A549 (cell line): ENCODE data around the gene TBXA2R.

Experiments
- BCL3 ChIP-seq: fragments of >200 bp; sonication (Bioruptor Twin); formaldehyde crosslinking; IDR thresholded peaks from 3 replicates; pipeline ENCODE4 v1.6.1; 2016
- CTCF ChIP-seq: fragments of >200 bp; sonication (Bioruptor Twin); formaldehyde crosslinking; IDR thresholded peaks from 3 replicates; pipeline ENCODE4 v1.5.1; 2016
- ESRRA ChIP-seq: fragments of 150-350 bp; IDR thresholded peaks from 2 replicates; pipeline ENCODE4 v1.6.1; 2014; ENCODE audit warnings: mild to moderate bottlenecking, low read length, borderline replicate concordance
- JUNB ChIP-seq: fragments of >200 bp; sonication (Bioruptor Twin); formaldehyde crosslinking; IDR thresholded peaks from 2 replicates; pipeline ENCODE4 v1.6.1; 2016
- POLR2A ChIP-seq: IDR thresholded peaks from 2 replicates; pipeline ENCODE4 v1.6.1; 2012; ENCODE audit warnings: mild to moderate bottlenecking, low read length
- SMC3 ChIP-seq: fragments of >200 bp; sonication (Bioruptor Twin); formaldehyde crosslinking; IDR thresholded peaks from 3 replicates; pipeline ENCODE4 v1.6.1; 2018; ENCODE audit warnings: inconsistent platforms
- SREBF2 ChIP-seq: fragments of 450-650 bp; IDR thresholded peaks from 2 replicates; pipeline ENCODE4 v1.6.1; 2014; ENCODE audit warnings: mild to moderate bottlenecking, moderate library complexity
- ZNF302 ChIP-seq: fragments of 250-450 bp; sonication (Bioruptor Pico); IDR thresholded peaks from 2 replicates; pipeline ENCODE4 v1.9.0; 2021; ENCODE audit warnings: inconsistent platforms, mild to moderate bottlenecking, moderate library complexity
- TF ChIP-seq, protein P1 (sequence below): fragments of 450-650 bp; IDR thresholded peaks from 2 replicates; pipeline ENCODE4 v1.6.1; 2014; ENCODE audit warnings: antibody characterized with exemption

GRCh38 chr19:3632098-3632497, 25.4 kb upstream of the TBXA2R start:
- TF ChIP-seq POLR2A (no peak), SMC3 (no peak), ESRRA (no peak), CTCF (no peak), BCL3 (no peak), ZNF302 (no peak), JUNB (no peak), SREBF2 (no peak)
- TF ChIP-seq, protein P1, sequence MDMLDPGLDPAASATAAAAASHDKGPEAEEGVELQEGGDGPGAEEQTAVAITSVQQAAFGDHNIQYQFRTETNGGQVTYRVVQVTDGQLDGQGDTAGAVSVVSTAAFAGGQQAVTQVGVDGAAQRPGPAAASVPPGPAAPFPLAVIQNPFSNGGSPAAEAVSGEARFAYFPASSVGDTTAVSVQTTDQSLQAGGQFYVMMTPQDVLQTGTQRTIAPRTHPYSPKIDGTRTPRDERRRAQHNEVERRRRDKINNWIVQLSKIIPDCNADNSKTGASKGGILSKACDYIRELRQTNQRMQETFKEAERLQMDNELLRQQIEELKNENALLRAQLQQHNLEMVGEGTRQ, result no peak
